ENCODE measurements around the gene CCDC78.
"Not testable (repeated sequence)": the region's sequence is repeated elsewhere in the genome, so short reads cannot be mapped to it uniquely, and the experiment has no call there.

Gene CCDC78

DNA sequence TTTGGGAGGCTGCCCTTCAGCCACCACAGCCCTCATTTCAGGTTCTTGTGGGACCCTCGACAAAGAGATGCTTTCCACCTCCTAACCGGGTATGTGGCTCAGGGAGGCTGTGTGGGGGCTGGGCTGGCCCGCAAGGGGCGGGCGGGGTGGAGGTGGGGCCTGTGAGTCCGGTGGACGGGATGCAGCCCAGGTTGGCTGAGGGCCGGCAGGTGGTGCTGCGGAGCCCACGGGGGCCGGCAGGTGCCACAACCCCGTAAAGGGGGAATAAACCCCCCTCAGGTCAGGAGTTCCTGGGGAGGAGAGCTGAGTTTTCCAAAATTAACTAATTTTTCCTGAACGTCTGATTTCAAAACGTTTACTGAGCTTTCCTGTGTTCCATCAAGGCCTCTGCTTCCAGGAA, 19.5 kb upstream of the CCDC78 start:
- H2AFZ ChIP-seq (ENCODE audit: low read depth): no peak overlapping the region
- peaks cover 90% of the 10 kb centered on the region for H3K27me3 ChIP-seq (ENCODE audit: insufficient read depth, low read depth)
- H3K4me3 ChIP-seq (IDR thresholded peaks at IDR 0.05; ENCODE audit: insufficient read depth, low read depth, low read length): no peak overlapping the region
- H3K4me2 ChIP-seq: no peak overlapping the region
- no peaks in the 10 kb centered on the region for H4K20me1 ChIP-seq (ENCODE audit: insufficient read depth)
- H3K36me3 ChIP-seq (ENCODE audit: insufficient read depth): no peaks in the 10 kb centered on the region
- H3K4me1 ChIP-seq (ENCODE audit: low read depth, poor library complexity, severe bottlenecking): peaks cover 4% of the 10 kb centered on the region
- H3K79me2 ChIP-seq (ENCODE audit: insufficient read depth, low read depth): no peaks in the 10 kb centered on the region
- no peak overlapping the region for H3K9ac ChIP-seq
- TF ChIP-seq, protein P1, sequence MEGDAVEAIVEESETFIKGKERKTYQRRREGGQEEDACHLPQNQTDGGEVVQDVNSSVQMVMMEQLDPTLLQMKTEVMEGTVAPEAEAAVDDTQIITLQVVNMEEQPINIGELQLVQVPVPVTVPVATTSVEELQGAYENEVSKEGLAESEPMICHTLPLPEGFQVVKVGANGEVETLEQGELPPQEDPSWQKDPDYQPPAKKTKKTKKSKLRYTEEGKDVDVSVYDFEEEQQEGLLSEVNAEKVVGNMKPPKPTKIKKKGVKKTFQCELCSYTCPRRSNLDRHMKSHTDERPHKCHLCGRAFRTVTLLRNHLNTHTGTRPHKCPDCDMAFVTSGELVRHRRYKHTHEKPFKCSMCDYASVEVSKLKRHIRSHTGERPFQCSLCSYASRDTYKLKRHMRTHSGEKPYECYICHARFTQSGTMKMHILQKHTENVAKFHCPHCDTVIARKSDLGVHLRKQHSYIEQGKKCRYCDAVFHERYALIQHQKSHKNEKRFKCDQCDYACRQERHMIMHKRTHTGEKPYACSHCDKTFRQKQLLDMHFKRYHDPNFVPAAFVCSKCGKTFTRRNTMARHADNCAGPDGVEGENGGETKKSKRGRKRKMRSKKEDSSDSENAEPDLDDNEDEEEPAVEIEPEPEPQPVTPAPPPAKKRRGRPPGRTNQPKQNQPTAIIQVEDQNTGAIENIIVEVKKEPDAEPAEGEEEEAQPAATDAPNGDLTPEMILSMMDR (conservative IDR thresholded peaks at IDR 0.05; ENCODE audit: low read depth, low read length): peak; percentile 42; the same call in 1 of the 2 replicates
- no peak overlapping the region for H3K27ac ChIP-seq

DNA sequence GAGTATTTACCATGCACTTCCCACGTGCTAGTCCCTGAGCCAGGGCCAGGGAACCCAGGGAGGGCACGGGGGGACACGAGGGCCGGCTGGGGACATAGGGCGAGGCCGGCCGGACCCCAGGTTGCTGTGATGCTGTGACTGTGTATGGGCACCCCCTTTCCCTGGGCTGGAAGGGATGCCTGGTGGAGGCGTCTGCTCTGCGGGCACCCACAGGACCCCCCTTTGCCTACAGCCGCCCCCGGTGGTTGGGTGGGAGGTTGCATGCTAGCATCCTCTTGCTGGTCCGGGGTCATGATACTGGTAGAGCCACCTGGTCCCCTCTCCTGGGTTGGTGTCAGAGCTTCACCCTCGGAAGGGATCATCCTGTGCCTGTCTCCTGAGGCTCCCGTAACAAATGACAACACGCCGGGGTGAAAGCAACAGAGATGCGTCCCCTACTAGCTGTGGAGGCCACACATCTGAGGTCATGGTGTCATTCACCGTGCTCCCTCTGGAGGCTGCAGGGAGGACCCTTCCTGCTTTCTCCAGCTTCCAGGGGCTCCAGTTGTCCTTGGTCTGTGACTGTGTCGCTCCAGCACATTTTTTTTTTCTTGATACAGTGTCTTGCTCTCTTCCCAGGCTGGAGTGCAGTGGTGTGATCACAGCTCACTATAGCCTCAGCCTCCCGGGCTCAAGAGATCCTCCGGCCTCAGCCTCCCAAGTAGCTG, 17.7 kb upstream of the CCDC78 start:
- Histone ChIP-seq H2AFZ (ENCODE audit: low read depth) (no peak overlapping the region), H3K9ac (no peak overlapping the region), H3K4me1 (ENCODE audit: low read depth, poor library complexity, severe bottlenecking) (peaks cover 11% of the 10 kb centered on the region), H3K4me3 (IDR thresholded peaks at IDR 0.05; ENCODE audit: insufficient read depth, low read depth, low read length) (no peak overlapping the region), H3K27me3 (ENCODE audit: insufficient read depth, low read depth) (peaks cover 72% of the 10 kb centered on the region), H3K36me3 (ENCODE audit: insufficient read depth) (no peaks in the 10 kb centered on the region), H3K27ac (no peak overlapping the region), H4K20me1 (ENCODE audit: insufficient read depth) (no peaks in the 10 kb centered on the region), H3K79me2 (ENCODE audit: insufficient read depth, low read depth) (peaks cover 10% of the 10 kb centered on the region; the same call in 1 of the 2 replicates), H3K4me2 (no peak overlapping the region)
- TF ChIP-seq, protein P1 (conservative IDR thresholded peaks at IDR 0.05; ENCODE audit: low read depth, low read length): no peak

DNA sequence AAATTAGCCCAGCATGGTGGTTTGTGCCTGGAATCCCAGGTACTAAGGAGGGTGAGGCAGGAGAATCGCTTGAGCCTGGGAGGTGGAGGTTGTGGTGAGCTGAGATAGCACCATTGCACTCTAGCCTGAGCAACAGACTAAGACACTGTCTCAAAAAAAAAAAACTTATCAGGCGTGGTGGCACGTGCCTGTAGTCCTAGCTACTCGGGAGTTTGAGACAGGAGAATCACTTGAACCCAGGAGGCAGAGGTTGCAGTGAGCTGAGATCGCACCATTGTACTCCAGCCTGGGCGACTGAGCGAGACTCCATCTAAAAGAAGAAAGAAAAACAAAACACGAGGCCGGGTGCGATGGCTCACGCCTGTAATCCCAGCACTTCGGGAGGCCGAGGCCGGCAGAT, 16.7 kb upstream of the CCDC78 start:
- H3K4me3 ChIP-seq (IDR thresholded peaks at IDR 0.05; ENCODE audit: insufficient read depth, low read depth, low read length); H3K79me2 ChIP-seq (ENCODE audit: insufficient read depth, low read depth); H3K9ac ChIP-seq; H3K36me3 ChIP-seq (ENCODE audit: insufficient read depth); H3K27ac ChIP-seq; H4K20me1 ChIP-seq (ENCODE audit: insufficient read depth); H3K4me2 ChIP-seq; H2AFZ ChIP-seq (ENCODE audit: low read depth): not testable (repeated sequence)
- Histone ChIP-seq H3K4me1 (ENCODE audit: low read depth, poor library complexity, severe bottlenecking) (peaks cover 11% of the 10 kb centered on the region), H3K27me3 (ENCODE audit: insufficient read depth, low read depth) (peaks cover 61% of the 10 kb centered on the region)

DNA sequence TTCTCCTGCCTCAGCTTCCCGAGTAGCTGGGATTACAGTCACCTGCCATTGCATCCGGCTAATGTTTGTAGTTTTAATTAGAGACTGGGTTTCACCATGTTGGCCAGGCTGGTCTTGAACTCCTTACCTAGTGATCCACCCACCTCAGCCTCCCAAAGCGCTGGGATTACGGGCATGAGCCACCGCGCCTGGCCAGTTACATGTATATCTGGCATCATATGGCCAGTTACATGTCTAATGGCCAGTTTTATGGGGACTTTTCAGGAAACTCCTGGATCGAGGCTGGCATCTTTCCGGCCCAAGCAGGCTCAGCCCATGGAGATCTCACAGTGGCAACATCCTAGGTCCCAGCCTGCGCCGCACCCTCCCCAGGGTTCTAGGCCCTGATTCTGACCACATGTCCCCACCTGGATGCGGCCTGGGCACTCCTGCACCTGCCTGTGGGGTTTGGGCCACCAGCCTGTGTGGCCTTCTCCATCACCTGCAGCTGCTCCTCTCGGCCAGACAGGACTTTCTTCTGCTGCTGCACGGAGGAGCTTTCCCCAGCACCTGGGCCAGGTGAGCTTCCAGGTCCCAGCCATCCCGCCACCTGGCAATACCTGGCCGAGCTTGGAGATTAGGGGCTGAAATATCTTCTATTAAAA, 15.9 kb upstream of the CCDC78 start:
- peaks cover 10% of the 10 kb centered on the region; the same call in 1 of the 2 replicates for H3K79me2 ChIP-seq (ENCODE audit: insufficient read depth, low read depth)
- peaks cover 54% of the 10 kb centered on the region for H3K27me3 ChIP-seq (ENCODE audit: insufficient read depth, low read depth)
- no peak overlapping the region for H3K4me2 ChIP-seq
- H2AFZ ChIP-seq (ENCODE audit: low read depth): no peak overlapping the region
- TF ChIP-seq, protein P1 (conservative IDR thresholded peaks at IDR 0.05; ENCODE audit: low read depth, low read length): no peak
- H3K36me3 ChIP-seq (ENCODE audit: insufficient read depth): no peaks in the 10 kb centered on the region
- H3K27ac ChIP-seq: no peak overlapping the region
- peaks cover 18% of the 10 kb centered on the region for H3K4me1 ChIP-seq (ENCODE audit: low read depth, poor library complexity, severe bottlenecking)
- H3K9ac ChIP-seq: no peak overlapping the region
- no peaks in the 10 kb centered on the region for H4K20me1 ChIP-seq (ENCODE audit: insufficient read depth)
- no peak overlapping the region for H3K4me3 ChIP-seq (IDR thresholded peaks at IDR 0.05; ENCODE audit: insufficient read depth, low read depth, low read length)
